ENCODE measurements around the gene RAD51B.

RAD51B gene

DNA sequence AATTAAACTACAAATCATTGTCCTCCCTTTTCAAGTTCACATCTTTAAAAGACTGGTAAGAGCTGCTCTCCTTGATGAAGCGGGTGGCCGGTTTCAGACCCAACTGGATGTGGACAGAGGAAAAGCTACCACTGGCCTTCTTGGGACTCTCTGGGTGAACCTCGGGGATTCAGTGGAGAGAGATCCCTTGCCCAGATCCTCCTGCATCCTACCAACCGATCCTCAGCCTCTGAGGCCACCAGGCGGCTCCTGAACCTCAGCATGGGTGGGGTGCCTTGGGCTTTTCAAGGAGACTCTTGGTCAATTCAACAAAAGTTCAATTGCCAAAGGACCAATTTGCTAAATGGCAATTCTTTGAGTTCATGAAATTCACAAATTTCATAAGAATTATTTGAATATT is 888.8 kb downstream of the RAD51B start:
- DNase-seq: no peak

DNA sequence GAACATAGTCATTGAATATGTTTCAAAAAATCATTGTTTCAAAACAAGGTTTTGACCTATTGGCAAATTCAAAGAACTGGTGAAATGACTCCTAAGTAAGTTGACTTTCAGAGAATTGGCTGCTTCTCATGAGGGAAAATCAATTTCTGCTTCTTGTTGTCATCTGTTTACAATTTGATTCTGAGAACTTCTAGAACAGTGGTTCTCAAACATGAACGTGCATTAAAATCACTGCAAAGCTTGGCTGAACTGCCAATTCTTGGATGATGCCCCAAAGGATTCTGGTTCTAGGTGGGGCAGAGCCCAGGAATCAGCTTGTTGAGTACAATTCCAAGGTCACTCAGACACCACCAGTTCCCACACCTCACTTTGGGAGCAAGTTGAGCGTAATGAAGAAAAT is 889.4 kb downstream of the RAD51B start:
- no peak for DNase-seq

- no peak for DNase-seq
Observed at GRCh38 chr14:68710776-68711175, 891.2 kb downstream of the RAD51B start.

- no peak for DNase-seq
Observed at GRCh38 chr14:68711561-68712309, 892.2 kb downstream of the RAD51B start.

DNA sequence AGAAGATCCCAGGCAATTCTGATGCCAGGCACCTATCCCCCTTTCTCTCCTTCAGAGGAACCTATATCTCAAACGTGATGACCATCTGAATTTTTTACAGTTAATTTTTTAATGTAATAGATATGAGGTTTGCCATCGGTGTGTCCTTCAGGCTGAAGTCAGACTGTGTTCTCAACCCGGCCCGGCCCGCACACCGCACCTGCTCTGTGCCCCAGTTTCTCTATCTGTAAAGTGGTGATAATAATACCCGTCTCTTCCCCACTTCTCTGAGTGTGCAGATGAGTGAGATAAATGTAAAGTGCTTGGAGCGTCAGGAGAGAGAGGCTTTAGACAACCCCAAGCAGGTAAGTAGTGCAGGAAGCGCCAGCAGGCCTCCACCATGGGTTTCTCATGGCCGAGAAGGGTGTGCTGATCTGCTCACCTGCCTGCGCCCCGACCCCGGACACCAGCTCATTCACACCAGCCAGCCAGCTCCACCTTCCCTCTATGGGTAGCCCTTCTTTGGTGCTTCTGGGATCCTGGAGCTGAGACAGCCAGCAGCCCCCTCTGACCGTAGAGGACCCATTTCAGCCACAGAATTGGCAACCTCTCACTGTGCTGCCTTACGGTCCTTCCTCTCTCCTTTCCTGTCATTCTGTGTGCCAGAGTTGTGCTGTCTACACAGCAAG is 893.3 kb downstream of the RAD51B start:
- no peak for DNase-seq

- DNase-seq: no peak
Observed at GRCh38 chr14:68713782-68714181, 894.2 kb downstream of the RAD51B start.

DNA sequence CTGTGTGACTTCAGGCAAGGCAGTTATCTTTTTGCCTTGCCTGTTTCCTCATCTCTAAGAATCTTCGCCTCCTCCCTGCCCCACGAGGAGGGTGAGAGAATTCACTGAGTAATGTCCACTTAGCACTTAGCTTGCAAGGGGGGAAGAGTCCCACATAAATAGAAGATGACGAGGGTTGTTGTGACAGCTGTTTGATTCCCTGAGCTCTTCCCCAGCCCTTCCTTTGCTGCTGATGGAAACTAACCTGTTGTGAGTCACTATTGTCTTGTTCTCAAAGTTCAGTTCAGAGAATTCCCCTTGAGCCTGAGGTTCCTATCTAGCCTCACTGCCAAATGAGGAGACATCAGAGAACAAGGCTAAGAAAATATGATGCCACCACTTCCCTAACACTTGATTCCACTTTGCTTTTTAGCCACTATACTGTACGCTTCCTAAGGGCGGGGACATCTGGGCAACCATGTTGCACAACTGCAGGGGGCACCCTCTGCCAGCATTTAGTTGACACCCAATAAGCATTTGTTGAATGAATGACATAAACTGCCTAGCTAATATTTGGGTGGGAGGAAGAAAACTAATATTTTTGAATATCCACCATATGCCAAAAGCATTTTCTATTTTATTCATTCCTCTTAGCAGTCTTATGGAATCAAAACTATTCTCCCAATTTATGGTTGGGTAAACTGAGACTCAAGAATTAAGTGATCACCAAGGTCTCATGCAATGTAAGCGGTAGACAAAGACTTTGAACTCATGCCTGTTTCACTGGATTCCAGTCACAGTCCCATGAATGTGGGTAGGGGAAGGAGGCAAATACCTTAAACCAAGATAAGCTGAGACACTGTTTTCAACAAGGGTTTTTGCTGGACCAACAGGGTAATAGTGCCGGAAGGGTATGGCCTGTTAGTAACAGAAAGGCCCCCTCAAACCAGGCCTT is 895.7 kb downstream of the RAD51B start:
- no peak for DNase-seq

DNA sequence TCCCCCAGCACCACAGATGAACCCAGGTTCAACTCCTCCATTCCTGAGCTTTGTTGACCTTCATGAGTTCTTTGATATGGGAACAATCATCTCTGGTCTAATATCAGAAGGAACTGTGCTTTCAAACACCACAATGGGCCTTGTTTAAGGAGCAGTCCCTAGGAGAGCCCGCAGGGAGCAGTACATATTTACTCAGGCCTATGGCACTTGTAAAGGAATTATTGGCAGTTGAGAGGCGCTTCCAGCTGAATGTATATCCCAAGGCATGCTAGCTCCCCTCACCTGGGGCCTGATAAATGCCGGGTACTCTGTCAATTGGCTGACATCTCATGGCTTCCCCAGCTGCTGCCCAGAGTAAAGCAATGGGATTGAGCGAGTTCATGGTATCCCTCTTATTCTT is 897.1 kb downstream of the RAD51B start:
- no peak for DNase-seq

DNA sequence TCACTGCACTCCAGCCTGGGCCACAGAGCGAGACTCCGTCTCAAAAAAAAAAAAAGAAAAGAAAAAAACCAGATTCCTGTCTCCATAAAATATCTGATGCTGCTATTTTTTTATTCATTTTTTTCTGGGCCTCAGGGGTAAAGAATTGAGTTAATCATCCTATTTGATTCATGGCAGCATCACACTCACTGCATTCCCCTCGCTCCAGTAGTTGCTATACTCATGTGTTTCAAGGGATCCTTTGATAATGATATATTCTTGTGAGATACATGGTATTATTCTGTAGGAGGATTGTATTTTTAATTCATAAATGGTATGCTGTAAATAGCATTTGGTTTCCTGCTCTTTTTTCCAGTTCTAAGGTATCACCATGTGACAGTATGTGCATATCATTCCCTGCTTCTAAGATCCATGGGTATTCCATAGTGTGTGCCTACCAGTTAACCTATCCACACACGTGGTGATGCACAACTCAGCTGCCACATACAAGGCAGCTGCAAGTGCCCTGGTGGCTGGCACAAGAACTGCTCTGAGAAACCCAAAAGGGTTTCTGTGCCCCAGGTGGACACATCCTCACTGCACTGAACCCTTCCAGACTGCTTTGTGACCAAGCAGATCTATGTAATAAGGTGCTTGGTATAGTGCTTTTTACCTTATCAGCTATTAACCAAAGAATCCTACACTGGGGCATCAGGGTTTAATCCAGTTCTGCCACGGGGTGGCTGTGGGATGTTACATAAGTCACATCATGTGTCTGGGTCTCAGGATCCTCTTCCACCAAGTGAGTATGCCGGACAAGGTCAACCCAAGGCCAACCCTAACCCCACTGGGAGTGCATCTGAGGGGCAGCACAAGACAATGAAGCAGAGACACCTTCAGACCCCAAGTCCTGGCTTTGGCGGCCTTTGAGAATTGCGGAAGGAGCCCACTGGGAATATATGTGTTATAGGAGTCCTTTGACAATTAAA is 898.7 kb downstream of the RAD51B start:
- DNase-seq: no peak

- no peak for DNase-seq
Observed at GRCh38 chr14:68719634-68720384, 900.2 kb downstream of the RAD51B start.

DNA sequence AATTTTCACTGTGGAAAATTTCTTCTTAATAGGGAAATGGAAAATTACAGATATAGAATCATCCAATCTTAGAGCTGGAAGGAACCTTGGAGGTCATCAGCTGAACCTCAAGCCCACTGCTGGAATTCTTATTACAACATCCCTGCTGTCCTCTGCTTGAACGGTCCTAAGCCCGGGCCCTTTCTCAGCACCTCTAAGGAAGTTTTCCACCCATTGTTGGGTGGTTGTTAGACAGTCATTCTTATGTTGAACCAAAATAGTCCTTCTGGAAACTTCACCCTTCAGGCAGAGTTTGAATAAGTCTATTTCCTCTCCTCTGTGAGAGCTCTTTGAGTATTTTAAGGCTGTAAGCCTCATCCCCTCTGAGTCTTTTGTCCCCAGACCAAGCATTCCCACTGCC is 902.6 kb downstream of the RAD51B start:
- DNase-seq: no peak

GRCh38 chr14:68722968-68723566 is 903.5 kb downstream of the RAD51B start:
- no peak for DNase-seq

GRCh38 chr14:68723808-68724268 is 904.3 kb downstream of the RAD51B start:
- no peak for DNase-seq

GRCh38 chr14:68724914-68725313 is 905.3 kb downstream of the RAD51B start:
- DNase-seq: no peak

DNA sequence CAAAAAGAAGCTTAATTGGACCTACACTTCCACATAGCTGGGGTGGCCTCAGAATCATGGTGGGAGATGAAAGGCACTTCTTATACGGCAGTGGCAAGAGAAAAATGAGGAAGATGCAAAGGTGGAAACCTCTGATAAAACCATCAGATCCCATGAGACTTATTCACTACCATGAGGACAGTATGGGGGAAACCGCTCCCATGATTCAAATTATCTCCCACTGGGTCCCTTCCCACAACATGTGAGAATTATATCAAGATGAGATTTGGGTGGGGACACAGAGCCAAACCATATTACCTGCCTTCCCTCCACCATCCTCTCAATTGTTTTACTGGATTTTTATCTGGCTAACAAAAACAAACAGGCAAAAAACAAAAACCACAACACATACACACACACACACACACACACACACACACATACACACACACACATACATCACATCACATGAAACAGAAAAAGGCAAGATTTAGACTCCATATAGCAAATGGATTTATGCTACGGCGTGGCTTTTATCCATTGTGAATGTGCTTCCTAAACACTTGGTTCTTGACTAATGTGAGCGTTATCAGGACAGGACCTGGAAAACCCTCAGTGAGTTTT is 906.6 kb downstream of the RAD51B start:
- DNase-seq: no peak

DNA sequence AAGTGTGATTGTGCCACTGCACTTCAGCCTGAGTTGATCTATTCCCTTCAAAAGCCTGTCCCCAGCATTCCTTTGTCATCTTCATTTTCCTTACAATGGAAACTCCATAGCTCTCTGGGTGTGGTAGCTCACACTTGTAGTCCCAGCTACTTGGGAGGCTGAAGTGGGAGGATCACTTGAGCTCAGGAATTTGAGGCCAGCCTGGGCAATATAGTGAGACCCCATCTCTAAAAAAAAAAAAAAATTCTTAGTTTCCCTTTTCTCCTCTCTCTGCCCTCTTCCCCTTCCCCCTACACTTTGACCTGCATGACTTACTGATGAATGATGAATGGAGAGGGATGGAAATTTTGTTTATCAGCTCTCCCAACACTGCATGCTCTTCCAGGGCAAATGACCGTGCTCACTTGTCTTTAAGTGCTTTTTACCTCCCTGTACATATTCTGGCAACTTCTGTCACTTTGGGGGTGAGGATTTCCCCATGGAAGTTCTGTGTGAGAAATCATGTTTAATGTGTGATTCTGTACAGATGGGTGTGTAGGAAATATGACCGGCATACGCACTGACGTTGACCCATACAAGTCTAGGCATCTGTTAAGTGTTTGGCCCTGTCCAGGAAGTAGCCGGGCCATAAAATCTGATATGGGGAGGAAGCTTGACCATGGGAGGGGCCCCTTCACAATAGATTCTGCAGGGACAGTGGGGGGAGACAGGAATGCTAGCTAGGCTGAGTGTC is 907.9 kb downstream of the RAD51B start:
- DNase-seq: no peak

GRCh38 chr14:68728342-68729106 is 908.9 kb downstream of the RAD51B start:
- no peak for DNase-seq

- no peak for DNase-seq
Observed at GRCh38 chr14:68729556-68729955, 910.0 kb downstream of the RAD51B start.

DNA sequence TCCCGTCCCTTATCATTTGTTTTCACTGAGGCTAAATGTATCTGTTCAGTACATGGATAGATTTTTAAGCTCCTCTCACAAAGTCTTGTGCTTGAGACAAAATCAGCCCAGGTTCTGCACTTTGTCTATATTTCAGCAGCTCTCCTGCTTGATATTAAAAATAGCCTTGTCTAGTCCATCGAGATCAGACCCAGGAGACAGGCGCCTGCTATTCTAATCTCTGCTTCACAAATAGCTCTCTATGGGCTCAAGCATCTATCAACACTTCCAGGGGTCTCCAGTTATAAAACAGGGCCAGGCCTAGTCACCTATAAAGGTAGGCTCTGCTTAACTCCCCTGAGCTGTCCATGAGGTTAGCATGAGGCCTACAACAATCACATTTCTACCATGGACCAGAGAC is 910.8 kb downstream of the RAD51B start:
- no peak for DNase-seq
